Stomach (tissue), 4 donors: Measurements from ENCODE around the gene TATDN3.

Experiments
- POLR2A ChIP-seq, 4 donors: fragments of 450-650 bp; IDR thresholded peaks; one replicate each; pipeline ENCODE4 v1.6.1; 2016; ENCODE audit warnings: antibody characterized with exemption in 4 of 4, control low read depth in 2 of 4, mild to moderate bottlenecking in 1 of 4, moderate library complexity in 1 of 4
- POLR2AphosphoS5 ChIP-seq, 3 donors: sonication (generic); formaldehyde crosslinking; IDR thresholded peaks; one replicate each; pipeline ENCODE4 v1.6.1; 2016; ENCODE audit warnings: antibody characterized with exemption in 3 of 3
- TF ChIP-seq, protein P1 (sequence below), 7 experiments: fragments of 450-650 bp in 4 of 7; fragments of 200-600 bp in 3 of 7; sonication (generic) in 3 of 7; IDR thresholded peaks; one replicate each; pipeline ENCODE4 v1.5.1; 2016 to 2019; ENCODE audit warnings: antibody characterized with exemption in 7 of 7, control low read depth in 2 of 7, mild to moderate bottlenecking in 1 of 7

DNA sequence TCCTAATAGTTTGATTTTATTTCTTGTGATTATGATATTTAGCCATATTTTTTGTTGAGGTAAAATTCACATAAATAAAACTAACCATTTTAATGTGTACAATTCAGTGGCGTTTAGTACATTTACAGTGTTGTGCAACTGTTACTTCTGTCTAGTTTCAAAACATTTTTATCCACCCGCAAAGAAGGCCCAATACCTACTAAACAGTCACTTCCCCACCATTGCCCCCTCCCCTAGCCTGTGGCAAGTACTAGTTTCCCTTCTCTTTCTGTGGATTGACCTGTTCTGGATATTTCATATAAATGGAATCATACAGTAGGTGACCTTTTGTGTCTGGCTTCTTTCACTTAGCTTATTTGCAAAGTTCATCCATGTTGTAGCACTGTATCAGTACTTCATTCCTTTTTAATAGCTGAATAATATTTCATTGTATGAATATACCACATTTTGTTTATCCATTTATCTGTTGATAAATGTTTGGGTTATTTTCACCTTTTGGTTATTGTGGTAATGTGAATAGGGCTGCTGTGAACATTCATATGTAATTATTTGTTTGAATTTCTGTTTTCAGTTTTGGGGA is 70.5 kb downstream of the TATDN3 start:
- TF ChIP-seq POLR2AphosphoS5 (IDR thresholded peaks at IDR 0.05) (no peak), POLR2A (IDR thresholded peaks at IDR 0.05) (no peak)
- TF ChIP-seq, protein P1, sequence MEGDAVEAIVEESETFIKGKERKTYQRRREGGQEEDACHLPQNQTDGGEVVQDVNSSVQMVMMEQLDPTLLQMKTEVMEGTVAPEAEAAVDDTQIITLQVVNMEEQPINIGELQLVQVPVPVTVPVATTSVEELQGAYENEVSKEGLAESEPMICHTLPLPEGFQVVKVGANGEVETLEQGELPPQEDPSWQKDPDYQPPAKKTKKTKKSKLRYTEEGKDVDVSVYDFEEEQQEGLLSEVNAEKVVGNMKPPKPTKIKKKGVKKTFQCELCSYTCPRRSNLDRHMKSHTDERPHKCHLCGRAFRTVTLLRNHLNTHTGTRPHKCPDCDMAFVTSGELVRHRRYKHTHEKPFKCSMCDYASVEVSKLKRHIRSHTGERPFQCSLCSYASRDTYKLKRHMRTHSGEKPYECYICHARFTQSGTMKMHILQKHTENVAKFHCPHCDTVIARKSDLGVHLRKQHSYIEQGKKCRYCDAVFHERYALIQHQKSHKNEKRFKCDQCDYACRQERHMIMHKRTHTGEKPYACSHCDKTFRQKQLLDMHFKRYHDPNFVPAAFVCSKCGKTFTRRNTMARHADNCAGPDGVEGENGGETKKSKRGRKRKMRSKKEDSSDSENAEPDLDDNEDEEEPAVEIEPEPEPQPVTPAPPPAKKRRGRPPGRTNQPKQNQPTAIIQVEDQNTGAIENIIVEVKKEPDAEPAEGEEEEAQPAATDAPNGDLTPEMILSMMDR (IDR thresholded peaks at IDR 0.05) = no peak
